Caco-2 (cell line): ENCODE data around the gene TNRC6C. TPM values are rescaled to one million over a fixed set of nuclear protein-coding genes. Genes with fewer than 3 reads are reported as not detected.

ENCODE experiments used
- BruUV-seq: library from RNA; stranded (reverse); fragments of 400-500 nt; replicated peaks from 2 replicates; lab custom pipeline; 2021; lab: Mats Ljungman, UMichigan
- CTCF ChIA-PET: fragments of 300-600 bp; sonication (Branson Sonifier 250); formaldehyde crosslinking; loops from one replicate; lab custom pipeline; 2022; ENCODE audit warnings: antibody characterized with exemption; lab: Charles Lee
- POLR2A ChIA-PET: fragments of 300-600 bp; sonication (Branson Sonifier 250); formaldehyde crosslinking; loops from one replicate; lab custom pipeline; 2022; ENCODE audit warnings: antibody characterized with exemption; lab: Charles Lee
- DNase-seq, 2 experiments: peaks; one replicate each; pipeline versions ENCODE4 v3.0.0 to v3.0.0-alpha.2; 2020 to 2022
- H3K27me3 ChIP-seq: replicated peaks from 2 replicates; pipeline ENCODE4 v1.6.0; 2011; ENCODE audit warnings: low read length; ENCODE audit not compliant: control insufficient read depth, insufficient read depth
- H3K36me3 ChIP-seq: 2 replicates; pipeline ENCODE4 v1.5.1; 2011; ENCODE audit warnings: low read length; ENCODE audit not compliant: control insufficient read depth, insufficient read depth
- H3K4me1 ChIP-seq: fragments of 250-450 bp; sonication (Bioruptor Pico); 2 replicates; pipeline ENCODE4 v1.5.1; 2020; ENCODE audit warnings: mild to moderate bottlenecking
- H3K4me3 ChIP-seq: 2 replicates; pipeline ENCODE4 v1.5.1; 2011; ENCODE audit warnings: low read depth, mild to moderate bottlenecking, control low read depth, low read length
- H3K9me3 ChIP-seq: fragments of 250-450 bp; sonication (Bioruptor Pico); 2 replicates; pipeline ENCODE4 v1.5.1; 2020; ENCODE audit warnings: mild to moderate bottlenecking, moderate library complexity
- H3K27ac Mint-ChIP-seq: one replicate; pipeline ENCODE4 v1.8.0; 2022; ENCODE audit warnings: mixed read lengths; ENCODE audit not compliant: unreplicated experiment
- H3K27me3 Mint-ChIP-seq: one replicate; pipeline ENCODE4 v1.8.0; 2022; ENCODE audit warnings: mixed read lengths; ENCODE audit not compliant: insufficient read depth, unreplicated experiment
- H3K36me3 Mint-ChIP-seq: one replicate; pipeline ENCODE4 v1.8.0; 2022; ENCODE audit warnings: mild to moderate bottlenecking, mixed read lengths; ENCODE audit not compliant: insufficient read depth, unreplicated experiment
- H3K4me1 Mint-ChIP-seq: one replicate; pipeline ENCODE4 v1.8.0; 2022; ENCODE audit warnings: low read depth, mixed read lengths; ENCODE audit not compliant: unreplicated experiment
- H3K4me3 Mint-ChIP-seq: one replicate; pipeline ENCODE4 v1.8.0; 2022; ENCODE audit warnings: mild to moderate bottlenecking, moderate library complexity, mixed read lengths; ENCODE audit not compliant: unreplicated experiment
- H3K9me3 Mint-ChIP-seq: one replicate; pipeline ENCODE4 v1.8.0; 2022; ENCODE audit warnings: mixed read lengths; ENCODE audit not compliant: unreplicated experiment
- intact Hi-C: fragments of 100-400 bp; cut with micrococcal nuclease; formaldehyde crosslinking; loops from one replicate; pipeline ENCODE4 v1.10.0; 2022; ENCODE audit not compliant: unreplicated experiment
- total RNA-seq: library from RNA; stranded (reverse); gene quantifications from 2 replicates; pipeline ENCODE4 v1.2.3, GENCODE V29; 2022
- TF ChIP-seq, protein P1 (sequence below), 2 experiments: fragments of 200-600 bp in 1 of 2; IDR thresholded peaks; 1 replicate in 1 of 2; 2 replicates in 1 of 2; pipeline versions ENCODE4 v1.5.1 to v1.8.0; 2011 to 2022; ENCODE audit warnings: antibody characterized with exemption in 1 of 2, control low read depth in 1 of 2, inconsistent platforms in 1 of 2, low read depth in 1 of 2, low read length in 1 of 2, mild to moderate bottlenecking in 1 of 2, moderate library complexity in 1 of 2; ENCODE audit not compliant: insufficient read depth in 1 of 2, severe bottlenecking in 1 of 2, unreplicated experiment in 1 of 2

The TNRC6C gene
- total RNA-seq, 1 experiment from 2014 or later = 17.9 TPM

GRCh38 chr17:78132767-78133178, 174.3 kb downstream of the TNRC6C start:
- Mint-ChIP-seq H3K27me3 (no peaks in the 10 kb centered on the region), H3K27ac (no peak overlapping the region), H3K9me3 (no peaks in the 10 kb centered on the region), H3K4me3 (no peak overlapping the region), H3K4me1 (peaks cover 9% of the 10 kb centered on the region), H3K36me3 (peaks cover 17% of the 10 kb centered on the region)
- Histone ChIP-seq H3K27me3 (no peaks in the 10 kb centered on the region), H3K9me3 (no peaks in the 10 kb centered on the region), H3K4me3 (no peak overlapping the region), H3K4me1 (0 out of 2 replicates have a peak, but pooled peaks cover 8% of the 10 kb centered on the region), H3K36me3 (no peaks in the 10 kb centered on the region)
- CTCF ChIA-PET = no interaction called here
- DNase-seq = no peak
- TF ChIP-seq, protein P1, sequence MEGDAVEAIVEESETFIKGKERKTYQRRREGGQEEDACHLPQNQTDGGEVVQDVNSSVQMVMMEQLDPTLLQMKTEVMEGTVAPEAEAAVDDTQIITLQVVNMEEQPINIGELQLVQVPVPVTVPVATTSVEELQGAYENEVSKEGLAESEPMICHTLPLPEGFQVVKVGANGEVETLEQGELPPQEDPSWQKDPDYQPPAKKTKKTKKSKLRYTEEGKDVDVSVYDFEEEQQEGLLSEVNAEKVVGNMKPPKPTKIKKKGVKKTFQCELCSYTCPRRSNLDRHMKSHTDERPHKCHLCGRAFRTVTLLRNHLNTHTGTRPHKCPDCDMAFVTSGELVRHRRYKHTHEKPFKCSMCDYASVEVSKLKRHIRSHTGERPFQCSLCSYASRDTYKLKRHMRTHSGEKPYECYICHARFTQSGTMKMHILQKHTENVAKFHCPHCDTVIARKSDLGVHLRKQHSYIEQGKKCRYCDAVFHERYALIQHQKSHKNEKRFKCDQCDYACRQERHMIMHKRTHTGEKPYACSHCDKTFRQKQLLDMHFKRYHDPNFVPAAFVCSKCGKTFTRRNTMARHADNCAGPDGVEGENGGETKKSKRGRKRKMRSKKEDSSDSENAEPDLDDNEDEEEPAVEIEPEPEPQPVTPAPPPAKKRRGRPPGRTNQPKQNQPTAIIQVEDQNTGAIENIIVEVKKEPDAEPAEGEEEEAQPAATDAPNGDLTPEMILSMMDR (IDR thresholded peaks at IDR 0.05; ENCODE audit: insufficient read depth in 1 of 2, low read depth in 1 of 2, low read length in 1 of 2, severe bottlenecking in 1 of 2, unreplicated experiment in 1 of 2) = no peak
- intact Hi-C loops = no loop called here
- no TSS peak for BruUV-seq
- POLR2A ChIA-PET = no interaction called here

- TF ChIP-seq, protein P1 (IDR thresholded peaks at IDR 0.05; ENCODE audit: insufficient read depth in 1 of 2, low read depth in 1 of 2, low read length in 1 of 2, severe bottlenecking in 1 of 2, unreplicated experiment in 1 of 2) = no peak
- Mint-ChIP-seq H3K4me3 (no peak overlapping the region), H3K36me3 (peaks cover 17% of the 10 kb centered on the region), H3K27ac (no peak overlapping the region), H3K4me1 (peaks cover 9% of the 10 kb centered on the region), H3K9me3 (no peaks in the 10 kb centered on the region), H3K27me3 (no peaks in the 10 kb centered on the region)
- ChIA-PET CTCF (no interaction called here), POLR2A (no interaction called here)
- Histone ChIP-seq H3K4me3 (no peak overlapping the region), H3K9me3 (no peaks in the 10 kb centered on the region), H3K4me1 (0 out of 2 replicates have a peak, but pooled peaks cover 8% of the 10 kb centered on the region), H3K27me3 (no peaks in the 10 kb centered on the region), H3K36me3 (no peaks in the 10 kb centered on the region)
- no peak for DNase-seq
- intact Hi-C loops = no loop called here
- no TSS peak for BruUV-seq
Observed at GRCh38 chr17:78133179-78133951, 174.9 kb downstream of the TNRC6C start.

DNA sequence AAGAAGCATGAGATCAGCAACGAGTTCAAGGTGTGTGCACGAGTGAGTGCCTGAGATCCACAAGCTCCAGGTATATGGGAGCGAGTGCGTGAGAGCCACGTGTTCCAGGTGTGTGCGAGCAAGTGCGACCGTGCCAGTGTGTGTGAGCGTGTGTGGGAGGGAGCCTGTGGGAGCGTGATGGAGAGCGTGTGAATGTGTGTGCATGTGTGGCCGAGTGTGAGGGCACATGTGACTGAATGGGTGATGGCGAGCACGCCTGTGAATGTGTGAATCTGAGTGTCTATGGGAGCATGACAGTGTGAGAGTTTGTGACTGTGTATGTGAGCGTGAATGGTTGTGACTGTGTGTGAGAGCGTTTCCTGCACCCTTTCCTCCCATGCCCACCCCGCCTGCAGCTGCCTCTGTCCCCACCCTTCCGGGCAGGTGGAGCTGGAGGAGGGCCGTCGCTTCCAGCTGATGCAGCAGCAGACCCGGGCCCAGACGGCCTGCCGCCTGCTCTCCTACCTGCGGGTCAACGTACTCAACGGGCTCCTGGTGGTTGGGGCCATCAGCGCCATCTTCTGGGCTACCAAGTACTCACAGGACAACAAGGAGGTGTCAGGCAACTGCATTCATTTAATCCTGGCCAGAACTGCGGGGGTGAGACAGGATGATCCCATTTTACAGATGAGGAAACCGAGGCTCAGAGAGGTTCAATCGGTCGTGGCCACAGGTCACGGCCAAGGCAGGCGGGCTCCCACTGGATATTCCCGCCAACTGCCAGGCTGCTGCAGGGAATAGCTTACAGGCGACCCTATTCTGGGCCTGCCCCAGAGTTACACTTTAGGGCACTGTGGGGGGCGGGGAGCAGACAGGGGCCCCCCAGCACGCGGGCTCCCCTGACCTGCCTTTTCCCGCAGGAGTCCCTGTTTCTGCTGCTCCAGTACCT, 175.7 kb downstream of the TNRC6C start:
- TF ChIP-seq, protein P1 (IDR thresholded peaks at IDR 0.05; ENCODE audit: insufficient read depth in 1 of 2, low read depth in 1 of 2, low read length in 1 of 2, severe bottlenecking in 1 of 2, unreplicated experiment in 1 of 2) = peak; percentile 33 to 43
- no TSS peak for BruUV-seq
- H3K4me3 Mint-ChIP-seq = no peak overlapping the region
- intact Hi-C loops = loop anchor here (1.0 kb wide), 1 partner anchor 22 kb away; no protein-coding TSS in a partner anchor
- no peaks in the 10 kb centered on the region for H3K27me3 Mint-ChIP-seq
- H3K4me1 Mint-ChIP-seq = peaks cover 7% of the 10 kb centered on the region
- POLR2A ChIA-PET = no interaction called here
- H3K4me3 ChIP-seq = no peak overlapping the region
- no peaks in the 10 kb centered on the region for H3K27me3 ChIP-seq
- peak; percentile 71 to 78 for DNase-seq
- no peaks in the 10 kb centered on the region for H3K36me3 ChIP-seq
- no peaks in the 10 kb centered on the region for H3K9me3 ChIP-seq
- no peak overlapping the region for H3K27ac Mint-ChIP-seq
- 0 out of 2 replicates have a peak, but pooled peaks cover 7% of the 10 kb centered on the region for H3K4me1 ChIP-seq
- CTCF ChIA-PET = interaction anchor here (0.6 kb wide), 2 partner anchors 24 to 538 kb away, joined by 4 to 5 read pairs; no protein-coding TSS in a partner anchor
- no peaks in the 10 kb centered on the region for H3K9me3 Mint-ChIP-seq
- H3K36me3 Mint-ChIP-seq = peaks cover 9% of the 10 kb centered on the region
